ENCODE measurements around the gene GOPC. TPM values are rescaled to one million over a fixed set of nuclear protein-coding genes. Genes with fewer than 3 reads are reported as not detected.
A peak's percentile ranks its signal among the peaks of the same experiment; 100 is the strongest.

GOPC gene
- total and polyA plus RNA-seq, 2 experiments from 2014 or later: 27.9 to 51.4 TPM

GRCh38 chr6:117531809-117532725 lies 70.2 kb downstream of the GOPC start:
- no peak for DNase-seq (ENCODE audit: low read depth in 1 of 2, low spot score in 1 of 2)
- H3K27ac ChIP-seq: no peak overlapping the region
- TF ChIP-seq, protein P1, sequence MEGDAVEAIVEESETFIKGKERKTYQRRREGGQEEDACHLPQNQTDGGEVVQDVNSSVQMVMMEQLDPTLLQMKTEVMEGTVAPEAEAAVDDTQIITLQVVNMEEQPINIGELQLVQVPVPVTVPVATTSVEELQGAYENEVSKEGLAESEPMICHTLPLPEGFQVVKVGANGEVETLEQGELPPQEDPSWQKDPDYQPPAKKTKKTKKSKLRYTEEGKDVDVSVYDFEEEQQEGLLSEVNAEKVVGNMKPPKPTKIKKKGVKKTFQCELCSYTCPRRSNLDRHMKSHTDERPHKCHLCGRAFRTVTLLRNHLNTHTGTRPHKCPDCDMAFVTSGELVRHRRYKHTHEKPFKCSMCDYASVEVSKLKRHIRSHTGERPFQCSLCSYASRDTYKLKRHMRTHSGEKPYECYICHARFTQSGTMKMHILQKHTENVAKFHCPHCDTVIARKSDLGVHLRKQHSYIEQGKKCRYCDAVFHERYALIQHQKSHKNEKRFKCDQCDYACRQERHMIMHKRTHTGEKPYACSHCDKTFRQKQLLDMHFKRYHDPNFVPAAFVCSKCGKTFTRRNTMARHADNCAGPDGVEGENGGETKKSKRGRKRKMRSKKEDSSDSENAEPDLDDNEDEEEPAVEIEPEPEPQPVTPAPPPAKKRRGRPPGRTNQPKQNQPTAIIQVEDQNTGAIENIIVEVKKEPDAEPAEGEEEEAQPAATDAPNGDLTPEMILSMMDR (IDR thresholded peaks at IDR 0.05; ENCODE audit: low read depth, low read length): no peak
- H3K9me3 ChIP-seq (ENCODE audit: low read depth): no peaks in the 10 kb centered on the region
- no peaks in the 10 kb centered on the region for H3K4me1 ChIP-seq (ENCODE audit: low read depth)
- no peak overlapping the region for H3K4me3 ChIP-seq
- H3K36me3 ChIP-seq: no peaks in the 10 kb centered on the region
- no peaks in the 10 kb centered on the region for H3K27me3 ChIP-seq

- H3K36me3 ChIP-seq: no peaks in the 10 kb centered on the region
- no peaks in the 10 kb centered on the region for H3K4me1 ChIP-seq (ENCODE audit: low read depth)
- no peak overlapping the region for H3K4me3 ChIP-seq
- no peak for DNase-seq (ENCODE audit: low read depth in 1 of 2, low spot score in 1 of 2)
- H3K9me3 ChIP-seq (ENCODE audit: low read depth): no peaks in the 10 kb centered on the region
- no peak overlapping the region for H3K27ac ChIP-seq
- TF ChIP-seq, protein P1 (IDR thresholded peaks at IDR 0.05; ENCODE audit: low read depth, low read length): no peak
- H3K27me3 ChIP-seq: no peaks in the 10 kb centered on the region
Measured at GRCh38 chr6:117531346-117531745, 71.0 kb downstream of the GOPC start.

DNA sequence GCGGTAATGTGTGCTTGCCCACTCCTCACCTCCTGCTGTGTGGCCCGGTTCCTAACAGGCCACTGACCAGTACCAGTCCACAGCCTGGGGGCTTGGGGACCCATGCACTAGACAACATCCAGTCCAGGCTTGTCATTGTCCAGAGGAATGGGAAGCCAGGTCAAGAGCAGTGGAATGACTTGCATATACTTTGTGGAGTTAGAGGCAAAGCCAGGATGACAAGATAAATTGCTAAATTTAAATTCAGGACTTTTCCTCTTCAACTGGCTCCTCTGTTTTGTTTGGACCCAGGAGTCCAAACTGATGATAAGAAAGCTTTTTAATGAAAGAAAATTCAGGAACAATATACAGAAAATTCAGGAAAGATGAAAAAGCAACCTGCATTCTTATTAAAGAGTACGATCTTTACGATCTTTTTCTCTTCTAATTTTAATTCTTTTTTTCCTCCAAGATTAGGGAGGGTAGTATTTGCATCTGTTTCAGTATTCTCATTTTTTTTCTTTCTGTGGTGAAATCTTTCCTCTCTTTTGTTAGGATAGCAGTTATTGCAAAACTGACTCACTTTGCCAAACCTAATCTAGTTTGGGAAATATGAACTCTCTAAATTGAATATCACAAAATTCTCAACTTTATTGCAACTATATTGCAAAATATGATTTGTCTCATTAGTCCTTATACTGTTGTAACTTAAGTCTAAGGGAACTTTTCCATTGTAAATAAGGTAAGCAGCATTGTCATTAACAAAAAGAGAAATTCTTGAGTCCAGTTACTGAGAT lies 71.7 kb downstream of the GOPC start:
- no peak overlapping the region for H3K27ac ChIP-seq
- no peak overlapping the region for H3K4me3 ChIP-seq
- no peaks in the 10 kb centered on the region for H3K4me1 ChIP-seq (ENCODE audit: low read depth)
- no peaks in the 10 kb centered on the region for H3K27me3 ChIP-seq
- TF ChIP-seq, protein P1 (IDR thresholded peaks at IDR 0.05; ENCODE audit: low read depth, low read length): no peak
- peak in 1 of 2 donors; percentile 63 for DNase-seq (ENCODE audit: low read depth in 1 of 2, low spot score in 1 of 2)
- H3K36me3 ChIP-seq: no peaks in the 10 kb centered on the region
- H3K9me3 ChIP-seq (ENCODE audit: low read depth): no peaks in the 10 kb centered on the region

DNA sequence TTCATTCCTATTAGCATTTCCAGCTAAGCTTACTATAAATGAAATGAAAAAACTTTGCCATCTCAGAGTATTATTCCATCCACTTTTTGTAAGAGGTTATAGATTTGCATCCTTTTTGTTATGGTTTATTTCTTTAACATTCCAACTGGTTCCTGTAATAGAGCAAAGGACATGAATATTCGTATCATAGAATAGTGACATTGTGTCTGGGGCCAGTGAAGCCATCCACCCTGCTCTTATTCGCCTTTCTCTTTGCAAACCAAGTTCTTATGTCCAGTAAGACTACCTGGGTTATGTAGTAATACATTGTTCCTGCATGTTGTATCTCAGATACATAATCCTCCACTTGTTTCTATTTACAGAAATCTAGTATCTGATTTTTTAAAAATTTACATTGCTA lies 76.7 kb downstream of the GOPC start:
- TF ChIP-seq, protein P1 (IDR thresholded peaks at IDR 0.05; ENCODE audit: low read depth, low read length): no peak
- H3K36me3 ChIP-seq: no peaks in the 10 kb centered on the region
- H3K27me3 ChIP-seq: no peaks in the 10 kb centered on the region
- H3K9me3 ChIP-seq (ENCODE audit: low read depth): no peaks in the 10 kb centered on the region
- DNase-seq (ENCODE audit: low read depth in 1 of 2, low spot score in 1 of 2): no peak
- H3K27ac ChIP-seq: no peak overlapping the region
- no peaks in the 10 kb centered on the region for H3K4me1 ChIP-seq (ENCODE audit: low read depth)
- H3K4me3 ChIP-seq: no peak overlapping the region

GRCh38 chr6:117521791-117522502 lies 80.4 kb downstream of the GOPC start:
- no peak overlapping the region for H3K27ac ChIP-seq
- no peak for DNase-seq (ENCODE audit: low read depth in 1 of 2, low spot score in 1 of 2)
- TF ChIP-seq, protein P1 (IDR thresholded peaks at IDR 0.05; ENCODE audit: low read depth, low read length): no peak
- no peaks in the 10 kb centered on the region for H3K27me3 ChIP-seq
- H3K9me3 ChIP-seq (ENCODE audit: low read depth): no peaks in the 10 kb centered on the region
- H3K4me3 ChIP-seq: no peak overlapping the region
- no peaks in the 10 kb centered on the region for H3K36me3 ChIP-seq
- no peaks in the 10 kb centered on the region for H3K4me1 ChIP-seq (ENCODE audit: low read depth)

Measured in cardiac muscle cell (in vitro differentiated cells and primary cell).